IPS DF 6.9 (cell line): ENCODE results near the gene GDF2.

Source experiments
- DNase-seq: peaks from one replicate; pipeline ENCODE4 v3.0.0-alpha.2; 2013; ENCODE audit warnings: low read depth, low spot score
- H3K27ac ChIP-seq: one replicate; pipeline ENCODE4 v1.5.1; 2013; ENCODE audit warnings: low read length, control low read depth
- H3K27me3 ChIP-seq: 2 replicates; pipeline ENCODE4 v1.6.1; 2013; ENCODE audit warnings: mild to moderate bottlenecking, low read length; ENCODE audit not compliant: control insufficient read depth, insufficient read depth
- H3K36me3 ChIP-seq: 2 replicates; pipeline ENCODE4 v1.6.1; 2013; ENCODE audit warnings: low read length; ENCODE audit not compliant: control insufficient read depth, insufficient read depth
- H3K4me1 ChIP-seq: 2 replicates; pipeline ENCODE4 v1.6.1; 2013; ENCODE audit warnings: low read length; ENCODE audit not compliant: control insufficient read depth, insufficient read depth
- H3K4me3 ChIP-seq: 2 replicates; pipeline ENCODE4 v1.5.1; 2013; ENCODE audit warnings: mild to moderate bottlenecking, low read length
- H3K9me3 ChIP-seq: 2 replicates; pipeline ENCODE4 v1.6.1; 2013; ENCODE audit warnings: low read length, inconsistent platforms; ENCODE audit not compliant: control insufficient read depth, insufficient read depth
- WGBS: extraction: QIAGEN DNeasy Blood & Tissue Kit; methylation state at CpG from one replicate; pipeline ENCODE4 v1.1.7; 2013; ENCODE audit warnings: mixed read lengths, missing lambda C conversion rate; ENCODE audit not compliant: insufficient read length, insufficient coverage; 5-methylcytosine and 5-hydroxymethylcytosine counted together

The GDF2 gene

DNA sequence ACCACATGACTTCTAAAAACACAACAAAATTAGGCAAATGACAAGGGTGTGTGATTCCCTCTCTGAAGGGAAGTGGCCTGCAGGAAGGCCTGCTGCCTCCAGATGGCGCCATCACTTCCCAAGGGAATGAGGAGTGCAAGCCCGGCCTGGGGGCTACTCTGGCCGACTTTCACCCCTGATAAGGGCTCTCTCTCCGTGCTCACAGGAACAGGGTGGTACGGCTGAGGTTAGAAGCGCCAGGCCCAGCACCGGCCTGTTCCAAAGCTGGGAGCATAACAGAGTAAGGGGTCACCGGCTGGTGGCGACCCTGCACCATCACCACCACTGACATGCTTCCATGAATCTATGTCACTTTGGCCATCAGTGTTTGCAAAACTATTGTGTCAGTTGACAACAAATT, 39.0 kb downstream of the GDF2 start:
- Histone ChIP-seq H3K27me3 (no peaks in the 10 kb centered on the region), H3K9me3 (no peaks in the 10 kb centered on the region), H3K4me3 (no peak overlapping the region), H3K36me3 (no peaks in the 10 kb centered on the region), H3K27ac (no peak overlapping the region), H3K4me1 (no peaks in the 10 kb centered on the region)
- WGBS: no CpG with 5 or more reads among the region's 9 CpGs
- DNase-seq: peak; percentile 57

DNA sequence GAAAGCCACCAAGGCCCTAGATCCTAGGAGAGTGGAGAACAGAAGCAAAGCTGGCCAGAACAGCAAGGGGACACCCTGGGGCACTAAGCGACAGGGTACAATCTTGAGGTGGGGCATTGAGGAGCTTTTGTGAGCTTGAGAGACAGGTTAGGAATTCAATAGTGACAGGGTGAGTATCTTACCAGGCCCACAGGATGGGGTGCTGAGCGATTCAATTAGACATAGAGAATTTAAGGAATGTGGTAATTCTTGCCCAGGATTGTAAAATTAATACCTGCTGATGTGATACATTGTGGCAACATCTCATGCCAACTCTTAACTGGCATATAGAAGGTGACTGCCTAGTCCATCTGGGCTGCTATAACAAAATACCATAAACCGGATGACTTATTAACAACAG, 39.9 kb downstream of the GDF2 start:
- H3K4me1 ChIP-seq: no peaks in the 10 kb centered on the region
- no peak overlapping the region for H3K27ac ChIP-seq
- H3K36me3 ChIP-seq: no peaks in the 10 kb centered on the region
- H3K9me3 ChIP-seq: no peaks in the 10 kb centered on the region
- no peak overlapping the region for H3K4me3 ChIP-seq
- no CpG with 5 or more reads among the region's 3 CpGs for WGBS
- no peak for DNase-seq
- no peaks in the 10 kb centered on the region for H3K27me3 ChIP-seq

DNA sequence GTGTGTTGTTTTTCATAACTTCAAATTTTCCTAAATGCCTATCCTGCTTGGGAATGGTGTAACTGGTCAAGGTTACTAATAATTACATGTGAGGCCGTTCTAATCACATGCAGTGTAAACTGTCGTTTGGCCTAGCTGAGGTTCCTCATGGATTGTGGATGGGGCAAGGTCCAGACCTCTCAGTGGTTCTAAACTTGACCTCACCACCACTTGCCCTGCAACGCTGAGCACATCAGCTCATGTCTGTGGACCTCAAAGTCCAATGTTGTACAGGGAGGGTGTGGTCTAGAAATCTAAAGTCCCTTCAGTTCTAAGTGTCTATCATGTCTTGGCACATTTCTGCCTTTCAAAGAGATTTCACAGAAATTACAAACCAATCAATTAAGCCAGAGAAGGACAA, 41.5 kb downstream of the GDF2 start:
- DNase-seq: no peak
- Histone ChIP-seq H3K9me3 (no peaks in the 10 kb centered on the region), H3K27me3 (no peaks in the 10 kb centered on the region), H3K4me3 (no peak overlapping the region), H3K27ac (no peak overlapping the region), H3K36me3 (no peaks in the 10 kb centered on the region), H3K4me1 (no peaks in the 10 kb centered on the region)
- no CpG with 5 or more reads among the region's 3 CpGs for WGBS

DNA sequence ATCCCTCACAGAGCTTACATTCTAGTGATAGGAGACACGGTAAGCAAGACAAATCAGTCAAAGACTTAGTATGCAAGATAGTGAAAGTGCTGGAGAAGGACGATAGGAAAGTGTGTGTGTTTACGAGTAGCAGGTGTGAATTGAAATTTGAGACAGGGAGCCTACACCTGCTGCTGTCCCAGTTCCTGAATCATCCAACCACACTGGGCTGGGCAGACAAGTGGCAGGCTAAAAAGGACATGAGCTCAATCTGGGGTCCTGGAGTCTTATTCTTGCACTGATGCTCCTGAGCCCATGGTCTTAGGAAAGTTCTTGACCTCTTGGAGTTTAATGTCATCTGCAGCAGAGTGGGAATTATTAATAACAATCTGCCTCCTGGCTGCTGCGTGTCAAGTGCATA, 42.1 kb downstream of the GDF2 start:
- Histone ChIP-seq H3K9me3 (no peaks in the 10 kb centered on the region), H3K36me3 (no peaks in the 10 kb centered on the region), H3K27me3 (no peaks in the 10 kb centered on the region), H3K4me3 (no peak overlapping the region), H3K27ac (no peak overlapping the region), H3K4me1 (no peaks in the 10 kb centered on the region; the same call in 1 of the 2 replicates)
- no peak for DNase-seq
- WGBS: no CpG with 5 or more reads among the region's 4 CpGs

DNA sequence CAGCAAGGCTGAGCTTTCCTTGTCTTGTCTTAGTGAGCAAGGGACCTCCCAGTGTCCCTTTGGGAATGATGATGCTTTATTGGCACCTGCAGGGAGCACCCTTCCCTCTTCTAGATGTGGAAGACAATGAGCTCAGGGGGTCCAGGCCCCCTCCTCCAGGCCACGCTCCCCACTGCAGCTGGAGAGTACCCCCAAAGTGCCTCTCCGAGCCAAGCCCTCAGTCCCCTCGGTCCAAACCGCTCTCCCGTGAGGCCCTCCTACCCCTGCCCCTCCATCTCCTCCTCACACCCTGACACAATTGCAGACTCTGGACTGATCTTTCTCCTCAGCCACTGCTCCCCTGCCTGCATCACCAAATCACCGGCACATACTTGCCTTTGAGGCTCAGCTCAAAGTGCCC, 42.7 kb downstream of the GDF2 start:
- H3K36me3 ChIP-seq: no peaks in the 10 kb centered on the region
- H3K27ac ChIP-seq: no peak overlapping the region
- H3K9me3 ChIP-seq: no peaks in the 10 kb centered on the region
- H3K4me1 ChIP-seq: no peaks in the 10 kb centered on the region; the same call in 1 of the 2 replicates
- no peaks in the 10 kb centered on the region for H3K27me3 ChIP-seq
- no peak for DNase-seq
- H3K4me3 ChIP-seq: no peak overlapping the region
- WGBS: no CpG with 5 or more reads among the region's 6 CpGs

DNA sequence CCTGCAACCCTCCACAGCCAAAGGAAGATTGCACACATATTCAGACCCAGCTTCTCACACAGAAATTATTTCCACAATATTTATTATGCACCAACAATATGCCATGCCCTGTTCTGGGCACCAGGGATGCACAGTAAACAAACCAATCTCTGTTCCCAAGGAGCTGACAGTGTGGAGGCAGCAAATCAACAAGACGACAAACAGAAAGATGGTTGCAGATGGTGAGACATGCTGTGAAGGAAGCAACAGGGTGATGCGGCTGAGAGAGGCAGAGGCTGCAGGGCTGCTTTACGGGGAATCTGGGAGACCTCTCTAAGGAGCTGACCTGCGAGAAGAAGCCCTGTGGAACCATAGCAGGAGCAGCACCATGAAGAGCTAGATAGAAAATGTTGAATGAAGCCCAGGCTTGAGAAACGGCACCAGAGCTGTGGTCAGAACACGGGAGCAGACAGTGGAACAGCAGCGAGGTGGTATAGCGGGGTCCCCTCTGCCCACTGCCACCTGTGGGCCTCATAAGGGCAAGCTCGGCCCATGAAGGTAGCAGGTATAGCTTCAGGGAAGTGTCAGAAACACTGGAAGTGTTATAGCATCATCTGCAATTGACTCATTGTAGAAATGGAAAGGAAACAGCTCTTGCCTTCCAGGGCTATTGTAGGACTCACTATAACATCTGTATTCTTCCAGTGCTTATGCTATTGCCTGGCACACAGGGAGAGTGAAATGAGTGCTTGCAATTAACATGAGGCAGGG, 43.4 kb downstream of the GDF2 start:
- H3K27ac ChIP-seq: no peak overlapping the region
- no peaks in the 10 kb centered on the region; the same call in 1 of the 2 replicates for H3K4me1 ChIP-seq
- DNase-seq: no peak
- no CpG with 5 or more reads among the region's 9 CpGs for WGBS
- H3K36me3 ChIP-seq: no peaks in the 10 kb centered on the region
- H3K4me3 ChIP-seq: no peak overlapping the region
- H3K9me3 ChIP-seq: no peaks in the 10 kb centered on the region
- no peaks in the 10 kb centered on the region for H3K27me3 ChIP-seq

DNA sequence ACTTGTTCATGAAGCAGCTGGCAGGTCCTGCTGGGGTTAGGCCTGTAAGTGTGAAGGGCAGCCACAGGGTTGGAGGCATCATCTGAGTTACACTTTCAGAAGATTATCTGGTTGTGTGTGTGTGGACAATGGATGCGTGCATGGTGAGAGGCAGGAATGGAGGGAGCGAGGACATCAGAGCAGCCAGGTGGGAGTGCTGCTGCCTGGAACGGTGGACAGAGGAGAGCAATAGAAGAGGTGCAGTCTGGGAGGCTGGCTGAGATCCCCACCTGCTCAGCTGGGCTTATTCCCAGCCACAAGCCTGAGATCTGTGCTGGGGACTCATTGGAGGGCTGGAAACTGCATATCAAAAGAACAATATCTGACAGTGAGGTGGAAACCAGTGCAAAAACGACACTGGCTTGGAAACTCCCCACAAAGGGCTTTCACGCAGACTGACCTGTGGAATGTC, 44.0 kb downstream of the GDF2 start:
- Histone ChIP-seq H3K4me1 (no peaks in the 10 kb centered on the region; the same call in 1 of the 2 replicates), H3K27ac (no peak overlapping the region), H3K27me3 (no peaks in the 10 kb centered on the region), H3K4me3 (no peak overlapping the region), H3K9me3 (no peaks in the 10 kb centered on the region), H3K36me3 (no peaks in the 10 kb centered on the region)
- whole genome bisulfite sequencing: no CpG with 5 or more reads among the region's 5 CpGs
- no peak for DNase-seq

DNA sequence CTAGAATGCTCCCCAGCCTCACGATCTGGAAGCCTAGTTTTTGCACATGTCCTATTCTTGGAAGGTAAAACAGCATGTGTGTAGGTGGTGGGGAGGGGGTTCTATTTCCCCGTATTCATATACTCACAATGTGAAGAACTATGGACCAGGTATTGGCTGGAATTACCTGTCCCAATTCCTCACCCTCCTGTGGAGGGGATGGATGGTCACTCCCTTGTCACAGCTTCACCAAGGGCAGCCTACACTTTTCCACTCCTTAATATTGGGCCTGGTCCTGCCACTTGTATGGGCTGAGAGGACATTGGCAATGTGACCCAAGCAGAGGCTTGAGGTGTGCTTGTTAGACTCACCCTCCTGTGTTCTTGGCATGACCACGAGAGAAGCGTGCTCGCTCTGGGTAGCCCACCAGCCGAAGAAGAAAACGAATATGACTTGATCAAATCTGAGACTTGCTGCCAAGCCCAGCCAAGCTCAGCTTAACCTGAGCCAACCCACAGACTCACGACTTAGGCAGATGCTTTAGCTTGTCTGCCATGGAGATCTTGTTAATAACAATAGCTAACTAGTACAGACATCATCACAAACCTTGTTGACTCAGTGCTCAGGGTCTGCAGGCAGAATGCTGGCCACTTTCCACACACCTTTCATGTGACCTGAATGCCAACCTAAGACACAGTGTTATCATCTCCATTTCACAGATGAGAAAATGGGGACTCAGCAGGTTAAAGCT, 44.6 kb downstream of the GDF2 start:
- no peak for DNase-seq
- Histone ChIP-seq H3K9me3 (no peaks in the 10 kb centered on the region), H3K4me1 (no peaks in the 10 kb centered on the region; the same call in 1 of the 2 replicates), H3K36me3 (no peaks in the 10 kb centered on the region), H3K27me3 (no peaks in the 10 kb centered on the region), H3K4me3 (no peak overlapping the region), H3K27ac (no peak overlapping the region)
- no CpG with 5 or more reads among the region's 8 CpGs for WGBS

DNA sequence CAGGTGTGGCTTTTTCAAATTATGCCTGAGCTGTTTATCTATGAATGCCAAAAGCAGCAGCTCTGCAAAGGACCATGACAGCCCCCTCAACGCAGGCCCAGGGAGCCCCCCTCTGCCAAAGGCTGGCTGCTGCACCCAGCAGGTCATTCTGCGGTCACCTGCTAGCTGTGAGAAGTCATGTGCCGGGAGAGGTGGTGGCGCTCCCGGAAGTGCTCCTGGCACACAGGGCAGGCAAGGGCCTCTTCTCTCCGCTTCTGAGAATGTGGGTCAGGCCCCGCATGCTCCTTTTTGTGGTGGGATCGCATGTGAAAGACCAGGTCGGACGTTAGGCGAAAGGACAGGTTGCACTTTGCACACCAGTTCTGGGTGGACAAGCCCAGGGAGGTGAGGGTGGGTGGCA, 45.4 kb downstream of the GDF2 start:
- H3K27ac ChIP-seq: no peak overlapping the region
- H3K9me3 ChIP-seq: no peaks in the 10 kb centered on the region
- H3K4me3 ChIP-seq: no peak overlapping the region
- no peak for DNase-seq
- no peaks in the 10 kb centered on the region for H3K36me3 ChIP-seq
- no peaks in the 10 kb centered on the region for H3K27me3 ChIP-seq
- WGBS: no CpG with 5 or more reads among the region's 11 CpGs
- peaks cover 2% of the 10 kb centered on the region for H3K4me1 ChIP-seq

DNA sequence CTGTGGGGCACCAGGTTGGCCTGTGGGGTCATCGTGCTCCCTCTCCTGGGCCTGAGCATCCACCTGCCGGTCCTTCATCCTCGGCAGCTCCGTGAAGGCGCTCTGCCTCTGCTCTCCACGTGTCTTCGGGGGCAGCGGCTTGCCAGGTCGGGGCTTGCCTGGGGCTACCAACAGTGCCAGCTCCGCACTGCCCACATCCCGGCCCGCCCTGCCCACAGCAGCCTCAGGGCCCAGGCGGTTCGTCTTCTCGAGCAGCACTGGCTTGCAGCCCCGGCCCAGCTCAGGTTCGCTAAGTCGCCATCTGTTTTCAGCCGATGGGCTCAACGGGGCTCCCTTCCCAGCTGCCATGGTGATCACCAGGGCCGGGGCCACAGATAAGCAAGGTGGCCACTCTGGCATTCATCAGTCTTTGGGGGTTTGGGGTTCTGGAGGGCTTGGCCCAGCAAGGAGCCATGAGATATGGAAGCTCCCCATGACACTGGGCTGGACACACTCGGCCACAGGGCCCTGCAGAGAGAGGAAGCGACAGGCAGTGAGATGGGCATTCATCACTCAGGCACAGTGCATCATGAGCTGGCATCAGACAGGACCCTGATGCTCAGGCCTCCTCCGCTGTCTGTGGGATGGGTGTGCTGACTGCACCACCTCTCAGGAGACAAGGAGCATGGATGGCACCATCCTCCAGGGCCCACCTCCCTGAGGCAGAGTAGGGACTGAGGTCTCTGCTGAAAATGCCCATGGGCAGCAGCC, 46.4 kb downstream of the GDF2 start:
- no peaks in the 10 kb centered on the region for H3K9me3 ChIP-seq
- no CpG with 5 or more reads among the region's 24 CpGs for WGBS
- no peak overlapping the region for H3K27ac ChIP-seq
- H3K4me3 ChIP-seq: no peak overlapping the region
- H3K4me1 ChIP-seq: peaks cover 5% of the 10 kb centered on the region
- no peaks in the 10 kb centered on the region for H3K36me3 ChIP-seq
- no peak for DNase-seq
- no peaks in the 10 kb centered on the region for H3K27me3 ChIP-seq
